Sigmoid colon (tissue), 4 donors: Measurements from ENCODE around the gene KRT73.

ENCODE experiments used
- POLR2A ChIP-seq, 2 donors: fragments of 450-650 bp; IDR thresholded peaks; one replicate each; pipeline ENCODE4 v1.6.1; 2016; ENCODE audit warnings: antibody characterized with exemption in 2 of 2, mild to moderate bottlenecking in 2 of 2, moderate library complexity in 2 of 2
- POLR2AphosphoS5 ChIP-seq, 4 donors: sonication (generic); formaldehyde crosslinking; IDR thresholded peaks; one replicate each; pipeline ENCODE4 v1.6.1; 2017; ENCODE audit warnings: antibody characterized with exemption in 4 of 4
- TF ChIP-seq, protein P1 (sequence below), 4 experiments: fragments of 450-650 bp in 3 of 4; fragments of 200-600 bp in 1 of 4; IDR thresholded peaks; one replicate each; pipeline ENCODE4 v1.5.1; 2016 to 2019; ENCODE audit warnings: antibody characterized with exemption in 4 of 4, mild to moderate bottlenecking in 3 of 4, moderate library complexity in 2 of 4

DNA sequence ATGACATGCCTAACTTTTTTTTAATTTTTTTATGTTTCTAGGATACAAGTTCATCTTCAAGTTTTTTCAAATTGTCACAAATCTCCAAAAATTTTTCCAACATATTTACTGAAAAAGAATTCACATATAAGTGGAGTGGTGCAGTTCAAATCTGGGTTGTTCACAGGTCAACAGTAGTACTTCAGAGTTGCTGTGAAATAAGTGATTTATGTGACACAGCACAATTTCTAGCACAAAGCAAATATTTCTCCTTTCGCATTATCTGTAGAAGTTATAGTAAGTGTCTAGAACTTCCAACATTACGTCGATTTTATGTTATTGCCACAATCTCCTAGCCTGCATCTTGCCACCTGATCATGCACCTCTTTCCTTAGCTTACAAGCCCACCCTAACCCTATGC, 43.3 kb upstream of the KRT73 start:
- TF ChIP-seq, protein P1, sequence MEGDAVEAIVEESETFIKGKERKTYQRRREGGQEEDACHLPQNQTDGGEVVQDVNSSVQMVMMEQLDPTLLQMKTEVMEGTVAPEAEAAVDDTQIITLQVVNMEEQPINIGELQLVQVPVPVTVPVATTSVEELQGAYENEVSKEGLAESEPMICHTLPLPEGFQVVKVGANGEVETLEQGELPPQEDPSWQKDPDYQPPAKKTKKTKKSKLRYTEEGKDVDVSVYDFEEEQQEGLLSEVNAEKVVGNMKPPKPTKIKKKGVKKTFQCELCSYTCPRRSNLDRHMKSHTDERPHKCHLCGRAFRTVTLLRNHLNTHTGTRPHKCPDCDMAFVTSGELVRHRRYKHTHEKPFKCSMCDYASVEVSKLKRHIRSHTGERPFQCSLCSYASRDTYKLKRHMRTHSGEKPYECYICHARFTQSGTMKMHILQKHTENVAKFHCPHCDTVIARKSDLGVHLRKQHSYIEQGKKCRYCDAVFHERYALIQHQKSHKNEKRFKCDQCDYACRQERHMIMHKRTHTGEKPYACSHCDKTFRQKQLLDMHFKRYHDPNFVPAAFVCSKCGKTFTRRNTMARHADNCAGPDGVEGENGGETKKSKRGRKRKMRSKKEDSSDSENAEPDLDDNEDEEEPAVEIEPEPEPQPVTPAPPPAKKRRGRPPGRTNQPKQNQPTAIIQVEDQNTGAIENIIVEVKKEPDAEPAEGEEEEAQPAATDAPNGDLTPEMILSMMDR (IDR thresholded peaks at IDR 0.05): no peak
- TF ChIP-seq POLR2A (IDR thresholded peaks at IDR 0.05): no peak
- TF ChIP-seq POLR2AphosphoS5 (IDR thresholded peaks at IDR 0.05): no peak
